Epidermal melanocyte (primary cell): Measurements from ENCODE around the gene KIF26B.
A peak's percentile ranks its signal among the peaks of the same experiment; 100 is the strongest.
"Not testable (repeated sequence)": the region's sequence is repeated elsewhere in the genome, so short reads cannot be mapped to it uniquely, and the experiment has no call there.

Experiments used
- DNase-seq: peaks from one replicate; pipeline ENCODE4 v3.0.0; 2011; ENCODE audit warnings: low spot score; ENCODE audit not compliant: insufficient read length

The KIF26B gene

GRCh38 chr1:245154429-245155271 is at the start of gene KIF26B:
Gene KIF26B, plus strand, starts transcription at chr1:245154985. Its CDS starts 440 bp downstream, at chr1:245155425.
- DNase-seq = peak; percentile 31

GRCh38 chr1:245105042-245105441 is 49.7 kb upstream of the KIF26B start:
- DNase-seq = no peak

- no peak for DNase-seq
Observed at GRCh38 chr1:245105815-245106410, 48.9 kb upstream of the KIF26B start.

GRCh38 chr1:245107776-245108114 is 47.0 kb upstream of the KIF26B start:
- no peak for DNase-seq

GRCh38 chr1:245108246-245108645 is 46.5 kb upstream of the KIF26B start:
- peak; percentile 33 for DNase-seq

GRCh38 chr1:245108909-245109308 is 45.9 kb upstream of the KIF26B start:
- no peak for DNase-seq

GRCh38 chr1:245110406-245110805 is 44.4 kb upstream of the KIF26B start:
- DNase-seq = no peak

- no peak for DNase-seq
Observed at GRCh38 chr1:245111073-245111472, 43.7 kb upstream of the KIF26B start.

GRCh38 chr1:245113649-245114048 is 41.1 kb upstream of the KIF26B start:
- no peak for DNase-seq

GRCh38 chr1:245116131-245116530 is 38.7 kb upstream of the KIF26B start:
- no peak for DNase-seq

GRCh38 chr1:245116751-245117150 is 38.0 kb upstream of the KIF26B start:
- DNase-seq = no peak

GRCh38 chr1:245118066-245118465 is 36.7 kb upstream of the KIF26B start:
- DNase-seq = no peak

GRCh38 chr1:245118806-245119205 is 36.0 kb upstream of the KIF26B start:
- no peak for DNase-seq

GRCh38 chr1:245121523-245121922 is 33.3 kb upstream of the KIF26B start:
- DNase-seq = no peak

GRCh38 chr1:245124241-245124640 is 30.5 kb upstream of the KIF26B start:
- DNase-seq = no peak

GRCh38 chr1:245124644-245125043 is 30.1 kb upstream of the KIF26B start:
- DNase-seq = no peak

- no peak for DNase-seq
Observed at GRCh38 chr1:245126530-245126929, 28.3 kb upstream of the KIF26B start.

GRCh38 chr1:245128381-245129101 is 26.2 kb upstream of the KIF26B start:
- DNase-seq = no peak

GRCh38 chr1:245129319-245130240 is 25.2 kb upstream of the KIF26B start:
- DNase-seq = no peak

GRCh38 chr1:245130281-245131025 is 24.3 kb upstream of the KIF26B start:
- not testable (repeated sequence) for DNase-seq

GRCh38 chr1:245131026-245131393 is 23.8 kb upstream of the KIF26B start:
- DNase-seq = no peak
